Thymus (tissue), 14 donors: ENCODE measurements around the gene SOCS1. TPM values are rescaled to one million over a fixed set of nuclear protein-coding genes. Genes with fewer than 3 reads are reported as not detected.
A peak's percentile ranks its signal among the peaks of the same experiment; 100 is the strongest.

Experiments
- DNase-seq, 9 donors: peaks; one replicate each; pipeline ENCODE4 v3.0.0-alpha.2; 2013; ENCODE audit warnings: low spot score in 9 of 9, low read depth in 6 of 9, missing footprints in 1 of 9
- H3K27ac ChIP-seq, 2 donors: one replicate each; pipeline ENCODE4 v1.5.1; 2013; ENCODE audit warnings: control low read depth in 1 of 2, low read depth in 1 of 2, low read length in 1 of 2, mild to moderate bottlenecking in 1 of 2, moderate library complexity in 1 of 2
- H3K27me3 ChIP-seq, 2 donors: one replicate each; pipeline ENCODE4 v1.5.1; 2013; ENCODE audit warnings: low read length in 1 of 2; ENCODE audit not compliant: control insufficient read depth in 2 of 2, insufficient read depth in 1 of 2
- H3K36me3 ChIP-seq, 2 donors: one replicate each; pipeline ENCODE4 v1.5.1; 2013; ENCODE audit warnings: low read length in 1 of 2, mild to moderate bottlenecking in 1 of 2, moderate library complexity in 1 of 2; ENCODE audit not compliant: control insufficient read depth in 2 of 2, insufficient read depth in 2 of 2
- H3K4me1 ChIP-seq, 2 donors: one replicate each; pipeline ENCODE4 v1.5.1; 2013; ENCODE audit warnings: low read length in 2 of 2; ENCODE audit not compliant: control insufficient read depth in 2 of 2, insufficient read depth in 2 of 2
- H3K4me3 ChIP-seq, 2 donors: one replicate each; pipeline ENCODE4 v1.5.1; 2013; ENCODE audit warnings: low read length in 2 of 2, control low read depth in 1 of 2, mild to moderate bottlenecking in 1 of 2
- H3K9me3 ChIP-seq, 2 donors: one replicate each; pipeline ENCODE4 v1.5.1; 2013; ENCODE audit warnings: low read length in 1 of 2, mild to moderate bottlenecking in 1 of 2; ENCODE audit not compliant: control insufficient read depth in 2 of 2, insufficient read depth in 1 of 2
- WGBS: extraction: QIAGEN DNeasy Blood & Tissue Kit; methylation state at CpG from one replicate; pipeline ENCODE4 v1.1.7; 2013; 5-methylcytosine and 5-hydroxymethylcytosine counted together
- long read RNA-seq, 10 donors: transcript quantifications; one replicate each; lab custom pipeline, GENCODE V29; 2026
- polyA plus RNA-seq: library from polyadenylated mRNA; stranded (reverse); fragments of 200-250 nt; gene quantifications from one replicate; pipeline ENCODE4 v1.2.3, GENCODE V29; 2013
- total RNA-seq: library from RNA; stranded (reverse); fragments of 120-200 nt; gene quantifications from one replicate; pipeline ENCODE4 v1.2.4, GENCODE V29; 2013
- donor health status: healthy.

The SOCS1 gene, protein sequence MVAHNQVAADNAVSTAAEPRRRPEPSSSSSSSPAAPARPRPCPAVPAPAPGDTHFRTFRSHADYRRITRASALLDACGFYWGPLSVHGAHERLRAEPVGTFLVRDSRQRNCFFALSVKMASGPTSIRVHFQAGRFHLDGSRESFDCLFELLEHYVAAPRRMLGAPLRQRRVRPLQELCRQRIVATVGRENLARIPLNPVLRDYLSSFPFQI
- 8.3 TPM for total RNA-seq
- polyA plus RNA-seq: 109 TPM
- long read RNA-seq, donor 1, partial matches to known transcripts: 0 of 5 reads
- long read RNA-seq, donor 1, other reads (novel, unspliced or antisense): 0 of 5 reads
- long read RNA-seq, donor 2: 0 reads
- long read RNA-seq, donor 3, transcript SOCS1-201 (2 exons, 1,225 nt): major isoform, 32 of 48 reads
- long read RNA-seq, donor 3, transcript SOCS1-202 (1 exons, 1,784 nt): minor isoform, 16 of 48 reads
- long read RNA-seq, donor 3, partial matches to known transcripts: 0 of 48 reads
- long read RNA-seq, donor 3, other reads (novel, unspliced or antisense): 0 of 48 reads
- long read RNA-seq, donor 4, transcript SOCS1-202 (1 exons, 1,784 nt): minor isoform, 13 of 41 reads
- long read RNA-seq, donor 4, transcript SOCS1-201 (2 exons, 1,225 nt): major isoform, 28 of 41 reads
- long read RNA-seq, donor 4, partial matches to known transcripts: 0 of 41 reads
- long read RNA-seq, donor 4, other reads (novel, unspliced or antisense): 0 of 41 reads
- long read RNA-seq, donor 5, transcript SOCS1-202 (1 exons, 1,784 nt): minor isoform, 13 of 85 reads
- long read RNA-seq, donor 5, transcript SOCS1-201 (2 exons, 1,225 nt): major isoform, 36 of 85 reads
- long read RNA-seq, donor 5, partial matches to known transcripts: 0 of 85 reads
- long read RNA-seq, donor 5, other reads (novel, unspliced or antisense): 36 of 85 reads
- long read RNA-seq, donor 6, transcript SOCS1-201 (2 exons, 1,225 nt): major isoform, 7 of 10 reads
- long read RNA-seq, donor 6, partial matches to known transcripts: 0 of 10 reads
- long read RNA-seq, donor 6, other reads (novel, unspliced or antisense): 0 of 10 reads
- long read RNA-seq, donor 7, transcript SOCS1-202 (1 exons, 1,784 nt): minor isoform, 7 of 23 reads
- long read RNA-seq, donor 7, transcript SOCS1-201 (2 exons, 1,225 nt): major isoform, 16 of 23 reads
- long read RNA-seq, donor 7, partial matches to known transcripts: 0 of 23 reads
- long read RNA-seq, donor 7, other reads (novel, unspliced or antisense): 0 of 23 reads
- long read RNA-seq, donor 8, transcript SOCS1-201 (2 exons, 1,225 nt): major isoform, 10 of 14 reads
- long read RNA-seq, donor 8, partial matches to known transcripts: 0 of 14 reads
- long read RNA-seq, donor 8, other reads (novel, unspliced or antisense): 0 of 14 reads
- long read RNA-seq, donor 9, transcript SOCS1-201 (2 exons, 1,225 nt): major isoform, 17 of 19 reads
- long read RNA-seq, donor 9, partial matches to known transcripts: 0 of 19 reads
- long read RNA-seq, donor 9, other reads (novel, unspliced or antisense): 0 of 19 reads
- long read RNA-seq, donor 10, transcript SOCS1-202 (1 exons, 1,784 nt): minor isoform, 10 of 31 reads
- long read RNA-seq, donor 10, transcript SOCS1-201 (2 exons, 1,225 nt): major isoform, 21 of 31 reads
- long read RNA-seq, donor 10, partial matches to known transcripts: 0 of 31 reads
- long read RNA-seq, donor 10, other reads (novel, unspliced or antisense): 0 of 31 reads

DNA sequence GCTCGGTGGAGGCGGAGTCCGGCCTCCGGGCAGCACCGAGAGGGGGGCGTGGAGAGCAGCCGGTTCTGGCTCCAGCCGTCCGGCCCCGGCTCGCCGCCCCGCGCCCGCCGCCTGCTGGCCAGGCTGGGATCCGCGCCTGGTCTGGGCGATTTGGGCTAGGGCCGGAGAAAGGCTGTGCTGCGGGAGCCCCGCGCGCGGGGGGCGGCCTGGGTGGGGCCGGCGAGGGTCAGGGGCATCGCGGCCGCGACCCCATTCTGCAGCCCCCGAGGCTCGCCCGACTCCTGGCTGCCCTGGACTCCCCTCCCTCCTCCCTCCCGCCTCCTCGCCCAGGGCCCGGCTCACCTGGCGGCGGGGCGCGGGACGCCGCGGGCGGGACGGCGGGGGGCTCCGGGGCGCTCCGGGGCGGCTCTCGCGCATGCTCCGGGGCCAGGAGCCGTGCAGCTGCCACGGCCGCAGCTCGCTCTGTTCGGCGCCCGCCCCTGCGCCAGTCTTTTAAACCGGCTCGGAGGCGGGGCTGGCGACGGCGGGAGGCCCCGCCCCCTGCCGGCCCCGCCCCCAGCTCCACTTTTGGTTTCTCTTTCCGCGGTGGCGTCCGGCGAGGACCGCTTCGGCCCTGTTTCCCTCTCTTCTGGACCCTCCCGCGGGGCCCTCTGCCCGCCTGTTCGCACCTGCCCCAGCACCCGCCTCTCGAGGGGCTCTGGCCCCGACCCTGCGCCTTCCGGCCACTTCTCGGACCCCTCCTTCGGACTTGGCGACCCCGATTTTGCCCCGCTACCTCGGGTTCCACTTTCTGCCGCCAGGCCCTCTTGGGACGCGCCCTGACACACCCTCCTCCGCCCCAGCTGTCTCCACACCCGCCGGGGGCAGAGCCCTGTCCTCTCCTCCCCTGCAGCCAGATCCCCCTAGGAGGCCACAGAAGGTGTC is at the start of gene SOCS1:
SOCS1 (minus strand) TSS at position 468 of the 924 bp plus-strand sequence. CDS start 726 bp downstream, outside the sequence.
- Histone ChIP-seq H3K27ac (peak within 1 kb of the TSS; percentile 93 to 94), H3K4me1 (peaks cover 31 to 77% of the 10 kb centered on the region in 2 donors), H3K27me3 (no peaks in the 10 kb centered on the region), H3K9me3 (no peaks in the 10 kb centered on the region), H3K4me3 (peak within 1 kb of the TSS; percentile 89 to 93), H3K36me3 (peaks cover 37 to 38% of the 10 kb centered on the region in 2 donors)
- peak in 7 of 9 donors; percentile 57 to 94 (median 85) for DNase-seq
- WGBS: under 1% methylated on average over 100 of the region's 100 CpGs

DNA sequence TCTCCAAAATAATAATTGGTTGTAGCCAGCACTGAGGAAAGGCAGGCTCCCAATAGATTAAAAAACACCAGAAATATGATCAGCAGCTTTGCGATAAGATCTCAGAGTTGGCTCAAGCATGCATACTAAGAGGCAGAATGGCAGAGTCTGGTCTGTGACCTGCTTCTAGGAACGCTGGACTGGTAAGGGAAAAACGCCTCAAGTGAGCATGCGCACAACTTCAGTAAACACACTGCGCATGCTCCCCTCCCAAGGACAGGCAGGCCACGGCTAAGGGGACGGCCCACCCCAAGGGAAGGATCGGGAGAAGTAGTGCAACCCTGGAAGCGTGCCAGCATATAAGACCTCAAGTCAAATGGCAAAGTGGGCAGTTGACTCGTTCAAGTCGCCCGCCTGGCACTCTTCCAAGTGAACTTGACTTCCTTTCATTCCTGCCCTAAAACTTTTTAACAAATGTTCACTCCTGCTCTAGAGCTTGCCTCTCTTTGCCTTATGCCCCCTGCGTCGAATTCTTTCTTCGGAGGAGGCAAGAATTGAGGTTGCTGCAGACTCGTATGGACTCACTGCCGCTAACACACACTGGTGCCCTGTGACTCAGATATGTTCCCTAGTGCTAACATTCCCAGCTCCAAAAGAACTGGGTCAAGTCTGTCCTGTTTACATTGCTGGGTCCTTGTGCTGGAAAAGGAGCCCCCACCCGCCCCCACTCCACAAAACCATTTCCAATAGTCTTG is 47.6 kb upstream of the SOCS1 start:
- peaks cover 0 to 16% of the 10 kb centered on the region in 2 donors for H3K9me3 ChIP-seq
- peaks cover 37 to 55% of the 10 kb centered on the region in 2 donors for H3K4me1 ChIP-seq
- no peaks in the 10 kb centered on the region for H3K27me3 ChIP-seq
- 90% methylated on average over 18 of the region's 18 CpGs for whole genome bisulfite sequencing
- H3K4me3 ChIP-seq: no peak overlapping the region
- DNase-seq: no peak
- H3K27ac ChIP-seq: peak overlapping the region in 1 of 2 donors; percentile 61
- no peaks in the 10 kb centered on the region for H3K36me3 ChIP-seq

DNA sequence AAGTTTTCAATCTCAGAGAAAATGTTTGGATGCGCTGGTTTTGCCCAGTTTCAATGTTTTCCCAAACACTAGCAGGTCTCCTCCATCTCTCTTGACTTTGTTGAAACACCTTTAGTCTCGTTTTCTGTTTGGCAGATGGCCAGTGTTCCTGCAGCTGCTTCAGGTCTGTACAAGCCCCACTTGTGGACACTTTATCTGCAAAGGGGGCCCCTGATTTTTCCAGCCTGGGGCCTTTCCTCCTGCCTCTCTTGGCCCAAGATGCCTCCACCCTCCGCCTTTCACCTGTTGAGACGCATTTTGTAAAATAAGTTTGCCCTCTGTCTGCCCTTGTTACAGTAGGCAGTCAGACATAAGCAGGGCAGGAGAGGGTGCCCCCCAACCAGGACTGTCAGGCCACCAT is 47.0 kb upstream of the SOCS1 start:
- Histone ChIP-seq H3K4me1 (peaks cover 31 to 55% of the 10 kb centered on the region in 2 donors), H3K27ac (peak overlapping the region in 1 of 2 donors; percentile 61)
- no peak for DNase-seq

DNA sequence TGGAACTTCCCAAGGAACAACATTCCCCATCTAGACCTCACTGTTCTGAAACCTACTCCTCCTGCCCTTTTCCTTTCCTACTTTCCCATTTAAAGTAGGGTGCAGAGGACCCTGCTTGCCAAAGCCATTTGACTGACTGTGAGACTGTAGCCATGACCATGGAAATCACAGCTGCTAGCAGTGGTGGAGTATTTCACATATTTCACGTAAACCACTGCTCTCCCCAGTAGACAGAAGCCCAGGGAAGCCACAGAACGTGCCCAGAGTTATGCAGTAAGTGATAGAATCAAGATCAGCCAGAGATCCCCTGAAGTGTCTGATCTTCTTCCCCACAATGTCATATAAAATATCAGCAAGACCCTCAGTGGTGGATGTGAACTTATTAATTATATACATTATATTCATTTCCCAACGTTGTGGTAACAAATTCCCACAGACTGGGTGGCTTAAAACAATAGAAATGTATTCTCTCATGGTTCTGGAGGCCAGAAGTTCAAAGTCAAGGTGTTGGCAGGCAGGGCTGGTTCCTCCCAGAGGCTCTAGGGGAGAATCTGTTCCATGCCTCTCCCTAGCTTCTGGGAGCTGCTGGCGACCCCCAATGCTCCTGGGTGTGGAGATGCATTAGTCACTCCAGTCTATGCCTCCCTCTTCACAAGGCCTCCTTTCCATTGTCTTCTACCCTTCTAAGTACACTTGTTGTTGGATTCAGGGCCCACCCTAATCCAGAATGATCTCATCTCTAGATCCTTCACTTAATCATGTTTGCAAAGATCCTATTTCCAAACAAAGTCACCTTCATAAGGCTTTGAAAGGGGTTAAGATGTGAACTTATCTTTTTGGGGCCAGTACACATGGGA is 45.9 kb upstream of the SOCS1 start:
- Histone ChIP-seq H3K27ac (no peak overlapping the region), H3K4me1 (peaks cover 37 to 61% of the 10 kb centered on the region in 2 donors), H3K36me3 (no peaks in the 10 kb centered on the region), H3K9me3 (peaks cover 0 to 4% of the 10 kb centered on the region in 2 donors), H3K4me3 (no peak overlapping the region), H3K27me3 (no peaks in the 10 kb centered on the region)
- 67% methylated on average over 4 of the region's 4 CpGs for WGBS
- no peak for DNase-seq

More for the DNA sequence above, 47.0 kb upstream of the SOCS1 start:
- no peaks in the 10 kb centered on the region for H3K27me3 ChIP-seq
- WGBS: 52% methylated on average over 4 of the region's 4 CpGs
- no peak overlapping the region for H3K4me3 ChIP-seq
- peaks cover 0 to 10% of the 10 kb centered on the region in 2 donors for H3K9me3 ChIP-seq
- H3K36me3 ChIP-seq: no peaks in the 10 kb centered on the region

DNA sequence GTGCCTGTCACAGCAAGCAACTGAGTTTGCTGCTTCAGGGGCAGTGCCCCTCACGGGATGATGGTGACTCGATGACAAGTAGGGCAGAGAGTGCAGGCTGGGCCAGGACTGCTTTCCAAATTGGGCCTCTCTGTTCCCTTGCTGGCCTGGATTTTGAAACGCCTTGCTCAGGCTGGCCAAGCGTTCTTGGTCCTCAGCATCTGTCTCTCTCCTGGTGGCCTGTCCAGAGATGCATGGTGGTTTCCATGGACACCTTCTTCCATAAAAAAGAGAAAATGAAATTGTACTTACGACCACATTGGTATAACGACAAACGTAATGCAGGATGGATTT is 44.5 kb upstream of the SOCS1 start:
- no peaks in the 10 kb centered on the region for H3K36me3 ChIP-seq
- H3K27ac ChIP-seq: peak overlapping the region in 1 of 2 donors; percentile 66
- H3K9me3 ChIP-seq: peaks cover 0 to 4% of the 10 kb centered on the region in 2 donors
- peaks cover 49 to 74% of the 10 kb centered on the region in 2 donors for H3K4me1 ChIP-seq
- DNase-seq: no peak
- no peak overlapping the region for H3K4me3 ChIP-seq
- WGBS: 97% methylated on average over 7 of the region's 7 CpGs
- H3K27me3 ChIP-seq: no peaks in the 10 kb centered on the region

DNA sequence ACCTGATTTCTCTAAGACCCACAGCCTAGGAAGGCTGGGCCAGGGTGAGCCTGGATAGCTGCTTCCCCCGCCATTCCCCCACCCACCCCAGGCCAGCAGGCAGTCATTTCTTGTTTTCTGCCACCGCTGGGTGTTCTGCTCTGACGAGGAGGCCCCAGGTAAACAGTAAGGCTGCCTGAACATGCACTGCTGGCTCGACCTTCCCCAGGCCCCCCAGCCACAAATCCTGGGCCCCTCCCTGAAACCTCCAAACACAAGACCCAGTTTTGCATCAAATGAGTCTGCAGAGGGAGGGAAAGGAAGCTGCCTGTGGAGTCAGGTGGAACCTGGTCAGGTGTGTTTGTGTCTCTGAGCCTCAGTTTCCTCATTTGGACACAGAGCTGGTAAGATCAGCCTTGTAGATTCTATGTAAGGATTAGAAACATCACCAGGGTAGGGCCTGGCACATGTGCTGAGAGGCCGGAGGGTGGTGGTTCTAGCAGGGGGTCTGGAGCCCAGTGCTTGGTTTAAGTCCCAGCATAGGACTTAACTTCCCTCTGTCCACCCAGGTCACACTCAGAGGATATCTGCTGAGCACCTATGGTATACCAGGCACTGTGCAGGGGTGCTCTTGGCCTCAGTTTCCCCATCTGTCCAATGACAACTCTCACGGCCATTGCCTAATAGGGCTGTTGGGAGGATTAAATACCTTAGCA is 44.0 kb upstream of the SOCS1 start:
- Histone ChIP-seq H3K36me3 (no peaks in the 10 kb centered on the region), H3K9me3 (peaks cover 0 to 4% of the 10 kb centered on the region in 2 donors), H3K4me3 (no peak overlapping the region), H3K27ac (peak overlapping the region; percentile 55 to 66), H3K27me3 (no peaks in the 10 kb centered on the region), H3K4me1 (peaks cover 49 to 80% of the 10 kb centered on the region in 2 donors)
- DNase-seq: peak in 1 of 9 donors; percentile 45
- 68% methylated on average over 6 of the region's 6 CpGs for WGBS
